Small intestine (tissue), 16 donors: ENCODE results near the gene PMEL. TPM values are rescaled to one million over a fixed set of nuclear protein-coding genes. Genes with fewer than 3 reads are reported as not detected.

ENCODE experiments used
- DNase-seq, 2 donors: peaks; one replicate each; pipeline versions ENCODE4 v3.0.0 to v3.0.0-alpha.2; 2013
- FAIRE-seq: peaks from 2 replicates; lab custom pipeline; 2012; peaks lifted over from hg19 to GRCh38; lab: Jason Lieb, UNC
- H3K27ac ChIP-seq, 3 donors: one replicate each; pipeline ENCODE4 v1.5.1; 2013; ENCODE audit warnings: low read length in 2 of 3, mild to moderate bottlenecking in 2 of 3, control low read depth in 1 of 3, inconsistent platforms in 1 of 3, low read depth in 1 of 3, moderate library complexity in 1 of 3
- H3K27me3 ChIP-seq, 3 donors: one replicate each; pipeline ENCODE4 v1.6.1; 2013; ENCODE audit warnings: low read length in 3 of 3, inconsistent platforms in 1 of 3; ENCODE audit not compliant: control insufficient read depth in 3 of 3, insufficient read depth in 3 of 3
- H3K36me3 ChIP-seq, 3 donors: one replicate each; pipeline ENCODE4 v1.6.1; 2013; ENCODE audit warnings: low read length in 3 of 3, inconsistent platforms in 1 of 3, low read depth in 1 of 3, mild to moderate bottlenecking in 1 of 3, moderate library complexity in 1 of 3; ENCODE audit not compliant: control insufficient read depth in 3 of 3, insufficient read depth in 2 of 3
- H3K4me1 ChIP-seq, 3 donors: one replicate each; pipeline ENCODE4 v1.6.1; 2013; ENCODE audit warnings: low read length in 2 of 3, inconsistent platforms in 1 of 3, low read depth in 1 of 3, mild to moderate bottlenecking in 1 of 3, moderate library complexity in 1 of 3; ENCODE audit not compliant: control insufficient read depth in 3 of 3, insufficient read depth in 2 of 3
- H3K4me3 ChIP-seq, 3 donors: one replicate each; pipeline ENCODE4 v1.5.1; 2013; ENCODE audit warnings: low read length in 3 of 3, control low read depth in 1 of 3, inconsistent platforms in 1 of 3, low read depth in 1 of 3, mild to moderate bottlenecking in 1 of 3, moderate library complexity in 1 of 3
- H3K9me3 ChIP-seq, 2 donors: one replicate each; pipeline ENCODE4 v1.6.1; 2013; ENCODE audit warnings: low read depth in 1 of 2, low read length in 1 of 2; ENCODE audit not compliant: control insufficient read depth in 2 of 2, insufficient read depth in 1 of 2
- WGBS, 3 donors: extraction: QIAGEN DNeasy Blood & Tissue Kit; methylation state at CpG; one replicate each; pipeline ENCODE4 v1.1.7; 2013; 5-methylcytosine and 5-hydroxymethylcytosine counted together
- long read RNA-seq, 10 donors: transcript quantifications; one replicate each; lab custom pipeline, GENCODE V29; 2026
- polyA plus RNA-seq, 4 donors: library from polyadenylated mRNA; stranded (reverse) in 3 of 4; unstranded in 1 of 4; fragments of 200-250 nt in 3 of 4; fragments of 120-200 nt in 1 of 4; gene quantifications; one replicate each; pipeline versions ENCODE4 v1.2.1 to v1.2.3, GENCODE V29; 2013
- donor health status: healthy with polysubstance abuse.
- donor health status: control.
- donor health status: control.
- donor health status: Bipolar disorder and iron deficiency.
- donor health status: healthy.

PMEL gene
- 1 to 10 TPM; 1.8 to 6.3 (median 2.7) TPM for polyA plus RNA-seq
- long read RNA-seq, donor 1, partial matches to known transcripts: 5 of 7 reads
- long read RNA-seq, donor 1, other reads (novel, unspliced or antisense): 0 of 7 reads
- long read RNA-seq, donor 2: 0 reads
- long read RNA-seq, donor 3: 0 reads
- long read RNA-seq, donor 4: 0 reads
- long read RNA-seq, donor 5: 0 reads
- long read RNA-seq, donor 6, partial matches to known transcripts: 0 of 1 reads
- long read RNA-seq, donor 6, other reads (novel, unspliced or antisense): 0 of 1 reads
- long read RNA-seq, donor 7: 0 reads
- long read RNA-seq, donor 8, partial matches to known transcripts: 6 of 8 reads
- long read RNA-seq, donor 8, other reads (novel, unspliced or antisense): 0 of 8 reads
- long read RNA-seq, donor 9: 0 reads
- long read RNA-seq, donor 10, partial matches to known transcripts: 0 of 2 reads
- long read RNA-seq, donor 10, other reads (novel, unspliced or antisense): 0 of 2 reads

DNA sequence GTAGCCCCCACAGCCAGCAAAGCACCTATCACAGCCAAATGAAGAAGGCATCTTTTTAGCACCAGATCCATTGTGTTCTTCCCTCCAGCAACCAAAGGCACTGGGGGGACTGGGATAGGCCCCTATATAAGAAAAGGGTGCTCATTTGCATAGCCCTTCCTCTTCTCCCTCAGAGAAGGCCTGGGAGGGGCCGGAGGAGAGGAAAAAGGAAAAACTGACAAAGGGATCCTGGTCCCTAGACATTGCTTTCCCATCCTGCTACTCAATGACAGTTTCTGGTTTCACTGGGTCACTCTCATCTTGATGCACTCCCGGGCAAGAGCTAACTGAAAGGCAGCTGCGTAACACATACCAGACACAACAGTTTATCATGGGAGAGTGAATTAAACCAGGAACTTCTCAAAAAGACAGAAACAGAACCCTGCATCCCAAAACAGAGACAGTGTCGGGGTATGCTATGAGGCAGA is at the start of gene PMEL:
Gene PMEL, minus strand, starts transcription at position 102 of the 467 bp plus-strand sequence. Its CDS starts 31 bp downstream, at position 71.
- Histone ChIP-seq H3K27ac (peak within 1 kb of the TSS; percentile 58 to 83 (median 76)), H3K4me3 (peak within 1 kb of the TSS; percentile 75 to 91 (median 78)), H3K36me3 (peaks cover 0 to 10% (median 0%) of the 10 kb centered on the region in 3 donors), H3K27me3 (no peaks in the 10 kb centered on the region), H3K9me3 (no peaks in the 10 kb centered on the region), H3K4me1 (peaks cover 0 to 20% (median 8%) of the 10 kb centered on the region in 3 donors)
- no peak for DNase-seq
- WGBS, 3 donors: 5 to 10% (median 7%) methylated on average over 3 to 4 of the region's 4 CpGs
- no peak for FAIRE-seq

DNA sequence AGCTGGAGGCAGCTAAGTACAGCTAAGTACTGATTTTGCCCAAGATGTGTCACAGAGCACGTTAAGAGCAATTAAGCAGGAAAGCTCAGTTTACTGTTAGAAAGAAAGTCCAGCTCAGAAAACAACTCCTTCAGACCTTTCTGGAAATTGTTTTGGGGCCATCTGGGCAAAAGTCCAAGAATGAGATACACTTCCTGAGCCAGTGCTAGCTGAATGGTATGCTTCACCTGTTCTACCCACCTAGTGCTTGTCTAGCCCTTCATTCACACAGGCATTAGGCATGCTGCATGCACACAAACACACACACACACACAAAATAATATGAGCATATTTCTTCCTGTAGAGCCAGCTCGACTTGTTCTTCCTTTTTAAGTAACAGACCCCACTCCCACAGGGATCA is 48.4 kb upstream of the PMEL start:
- H3K27ac ChIP-seq: peak overlapping the region in 1 of 3 donors; percentile 80
- no peaks in the 10 kb centered on the region for H3K9me3 ChIP-seq
- peak; percentile 27 to 83 for DNase-seq
- H3K4me1 ChIP-seq: peaks cover 0 to 71% (median 7%) of the 10 kb centered on the region in 3 donors
- FAIRE-seq: no peak
- no peak overlapping the region for H3K4me3 ChIP-seq
- WGBS, 3 donors: 11 to 34% (median 23%) methylated on average over 2 of the region's 2 CpGs
- no peaks in the 10 kb centered on the region for H3K36me3 ChIP-seq
- no peaks in the 10 kb centered on the region for H3K27me3 ChIP-seq

DNA sequence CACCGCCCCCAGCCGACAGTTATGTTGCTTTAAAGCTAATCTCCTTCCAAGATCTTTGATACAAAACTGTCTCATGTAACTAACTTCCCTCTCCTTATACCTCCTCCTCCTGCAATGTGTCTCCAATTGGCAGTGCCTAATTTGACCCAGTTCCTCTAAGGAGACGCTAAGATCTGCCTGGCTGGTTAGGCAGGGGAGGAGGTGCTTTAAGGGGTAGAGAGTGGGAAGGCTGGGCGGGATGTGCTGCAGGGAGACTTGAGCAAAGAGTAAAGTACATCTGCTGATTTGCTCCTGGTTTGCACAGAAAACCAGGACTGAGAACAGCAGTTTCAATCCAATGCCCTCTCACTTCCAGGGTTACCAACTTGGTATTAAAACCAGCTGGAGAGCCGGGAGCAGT is 47.6 kb upstream of the PMEL start:
- Histone ChIP-seq H3K27ac (peak overlapping the region in 1 of 3 donors; percentile 80), H3K36me3 (no peaks in the 10 kb centered on the region), H3K27me3 (no peaks in the 10 kb centered on the region), H3K4me1 (peaks cover 0 to 65% (median 7%) of the 10 kb centered on the region in 3 donors), H3K4me3 (no peak overlapping the region), H3K9me3 (no peaks in the 10 kb centered on the region)
- 32 to 68% (median 47%) methylated on average over 5 of the region's 5 CpGs for WGBS, 3 donors
- FAIRE-seq (no peak), DNase-seq (peak; percentile 53 to 63)

DNA sequence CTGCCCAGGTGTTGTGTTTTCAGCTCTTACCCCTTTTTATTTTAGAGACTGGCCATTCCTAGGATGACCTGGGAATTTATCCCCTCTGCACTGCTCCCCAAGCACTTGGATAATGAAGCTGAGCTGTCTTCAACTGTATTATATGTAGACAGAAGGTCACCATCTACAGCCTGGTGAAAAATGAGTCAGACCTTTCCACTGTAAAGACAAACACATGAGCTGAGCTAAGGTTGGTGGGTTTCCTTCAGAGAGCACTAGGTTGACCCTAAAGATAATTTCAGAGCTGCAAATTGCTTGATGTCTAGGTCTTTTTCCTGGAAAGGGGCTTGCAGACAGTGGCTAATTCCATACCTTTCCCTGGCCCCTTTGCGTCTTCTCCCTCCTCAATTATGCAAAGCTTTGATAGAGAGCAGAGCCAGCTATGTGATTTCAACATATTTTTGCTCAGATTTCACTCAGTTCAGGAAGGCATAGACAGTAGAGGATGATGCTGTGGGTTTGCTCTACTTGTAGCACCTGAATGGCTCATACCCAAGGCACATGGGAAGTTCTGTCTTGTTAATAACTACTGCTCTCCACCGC is 45.8 kb upstream of the PMEL start:
- Histone ChIP-seq H3K4me3 (no peak overlapping the region), H3K4me1 (peaks cover 0 to 54% (median 7%) of the 10 kb centered on the region in 3 donors), H3K36me3 (no peaks in the 10 kb centered on the region), H3K27ac (no peak overlapping the region), H3K27me3 (no peaks in the 10 kb centered on the region), H3K9me3 (no peaks in the 10 kb centered on the region)
- FAIRE-seq (no peak), DNase-seq (no peak)
- 91 to 98% (median 95%) methylated on average over 2 of the region's 2 CpGs for WGBS, 3 donors

DNA sequence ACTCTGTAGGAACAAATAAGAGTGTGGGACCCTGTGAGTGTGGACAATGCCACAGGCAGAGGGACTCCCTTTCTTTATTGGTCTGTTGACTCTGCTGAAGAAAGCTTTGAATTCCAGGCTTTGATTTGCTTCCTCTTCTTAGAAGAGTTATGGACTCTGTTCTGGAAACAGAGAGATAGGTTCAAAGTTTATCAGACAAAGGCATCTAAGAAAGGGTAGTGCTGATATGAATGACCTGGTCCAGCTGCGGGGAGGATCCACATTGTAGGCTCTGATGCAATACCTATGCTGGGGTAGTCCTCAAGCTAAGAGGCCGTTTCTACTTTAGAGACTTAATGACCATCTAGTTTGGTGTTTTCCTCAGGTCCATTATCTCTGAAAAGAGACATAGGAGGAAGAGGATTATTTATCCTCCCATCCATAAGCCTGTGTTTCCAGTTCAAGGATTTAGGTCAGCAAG is 44.3 kb upstream of the PMEL start:
- 26 to 48% (median 43%) methylated on average over 2 of the region's 2 CpGs for WGBS, 3 donors
- Histone ChIP-seq H3K9me3 (no peaks in the 10 kb centered on the region), H3K36me3 (peaks cover 0 to 2% (median 0%) of the 10 kb centered on the region in 3 donors), H3K4me1 (peaks cover 0 to 46% (median 7%) of the 10 kb centered on the region in 3 donors), H3K4me3 (no peak overlapping the region), H3K27me3 (no peaks in the 10 kb centered on the region), H3K27ac (peak overlapping the region in 1 of 3 donors; percentile 17)
- FAIRE-seq (no peak), DNase-seq (peak in 1 of 2 donors; percentile 35)

DNA sequence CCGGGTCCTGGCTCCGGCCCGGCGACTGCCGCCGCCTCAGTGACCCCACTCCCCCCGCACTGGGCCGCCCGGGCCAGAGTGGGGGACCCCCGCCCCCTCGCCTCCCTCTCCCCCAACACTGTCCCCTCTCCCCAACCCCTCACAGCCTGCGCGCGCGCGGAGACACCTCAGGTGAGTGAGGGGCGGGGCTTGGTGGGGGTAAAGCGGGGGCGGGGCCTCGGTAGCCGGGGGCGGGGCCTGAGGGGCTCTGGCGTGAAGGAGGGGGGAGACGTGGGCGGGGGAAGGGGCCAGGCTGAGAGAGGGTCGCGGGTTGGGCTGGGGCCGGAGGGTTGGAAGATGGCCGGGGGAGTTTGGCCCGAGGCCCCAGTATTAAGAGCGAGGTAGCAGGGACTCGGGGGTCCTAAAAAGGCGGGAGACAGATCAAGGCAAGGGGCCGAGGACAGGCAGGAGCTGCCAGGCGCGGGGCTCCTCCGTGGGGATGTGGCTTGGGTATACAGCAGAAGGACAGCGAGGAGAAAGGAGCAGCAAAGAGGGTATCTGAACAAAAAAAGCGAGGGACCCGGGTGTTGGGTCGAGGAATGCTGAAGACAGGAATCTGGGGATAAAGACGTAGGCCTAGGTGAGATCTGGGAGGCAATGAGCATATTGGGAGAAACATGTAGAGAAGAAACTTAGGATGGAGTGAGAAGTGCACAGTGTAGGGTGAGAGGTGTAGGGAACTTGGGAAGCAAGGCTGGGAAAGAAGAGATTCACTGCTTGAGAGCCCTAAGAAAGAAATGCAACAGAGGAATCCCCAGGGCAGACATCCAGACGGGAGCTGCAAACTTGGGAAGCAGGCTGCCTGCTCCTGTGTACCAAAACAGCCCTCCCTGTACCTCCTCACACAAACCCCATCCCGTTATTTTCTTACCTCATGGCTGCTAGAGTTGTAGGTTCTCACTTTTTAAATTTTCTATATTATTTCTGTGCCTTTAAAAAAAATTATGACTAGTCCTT is 42.0 kb upstream of the PMEL start:
- peaks cover 0 to 24% (median 7%) of the 10 kb centered on the region in 3 donors for H3K4me1 ChIP-seq
- no peaks in the 10 kb centered on the region for H3K27me3 ChIP-seq
- peak; percentile 54 to 68 for DNase-seq
- no peak for FAIRE-seq
- H3K4me3 ChIP-seq: peak overlapping the region; percentile 73 to 89 (median 86)
- no peaks in the 10 kb centered on the region for H3K9me3 ChIP-seq
- 2 to 4% (median 3%) methylated on average over 26 to 44 of the region's 44 CpGs for WGBS, 3 donors
- H3K36me3 ChIP-seq: peaks cover 0 to 25% (median 0%) of the 10 kb centered on the region in 3 donors
- H3K27ac ChIP-seq: peak overlapping the region in 2 of 3 donors; percentile 74 to 85

DNA sequence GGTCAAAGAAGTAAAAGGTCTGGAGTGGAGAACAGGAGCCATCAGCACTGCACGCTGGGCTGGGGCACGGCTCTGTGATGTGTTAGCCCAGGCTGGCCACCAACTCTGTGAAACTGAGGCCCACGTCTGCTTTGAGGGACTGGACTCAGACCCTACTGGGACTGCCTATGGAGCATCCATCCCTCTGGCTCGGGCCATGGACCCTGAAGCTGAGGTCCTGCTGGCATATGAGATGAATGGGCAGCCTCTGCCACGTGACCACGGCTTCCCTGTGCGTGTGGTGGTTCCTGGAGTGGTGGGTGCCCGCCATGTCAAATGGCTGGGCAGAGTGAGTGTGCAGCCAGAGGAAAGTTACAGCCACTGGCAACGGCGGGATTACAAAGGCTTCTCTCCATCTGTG is 38.4 kb upstream of the PMEL start:
- WGBS, 3 donors: 92 to 95% (median 94%) methylated on average over 10 of the region's 10 CpGs
- H3K4me3 ChIP-seq: no peak overlapping the region
- H3K9me3 ChIP-seq: no peaks in the 10 kb centered on the region
- FAIRE-seq (no peak), DNase-seq (no peak)
- H3K36me3 ChIP-seq: peaks cover 0 to 46% (median 0%) of the 10 kb centered on the region in 3 donors
- no peaks in the 10 kb centered on the region for H3K27me3 ChIP-seq
- peaks cover 0 to 29% (median 3%) of the 10 kb centered on the region in 3 donors for H3K4me1 ChIP-seq
- no peak overlapping the region for H3K27ac ChIP-seq
